ENCODE data around the gene UBL7. TPM values are rescaled to one million over a fixed set of nuclear protein-coding genes. Genes with fewer than 3 reads are reported as not detected.

UBL7 gene
- total and polyA plus RNA-seq, 2 of the 8 experiments (the other 6 are each of a cell fraction or from before 2014, with no cell fraction given): 71.5 to 183 TPM

DNA sequence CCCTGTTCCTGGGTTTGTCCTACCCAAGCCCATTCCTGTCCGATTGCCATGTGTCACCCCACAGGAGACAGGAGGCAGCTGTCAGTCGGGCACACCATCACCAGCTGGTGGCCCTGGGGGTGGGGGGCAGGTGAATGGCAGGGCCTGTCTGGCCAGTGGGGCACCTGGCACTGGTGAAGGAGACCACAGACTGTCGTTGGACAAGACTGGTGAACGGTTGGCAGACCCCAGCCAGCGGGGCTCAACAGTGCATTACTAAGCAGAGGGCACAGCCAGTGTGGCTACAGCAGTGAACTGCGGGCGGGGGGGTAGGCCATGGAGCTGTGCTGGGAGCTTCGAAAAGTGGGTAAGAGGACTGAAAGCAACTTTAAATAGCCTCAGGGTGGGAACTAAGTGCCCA is 29.3 kb downstream of the UBL7 start:
- peaks cover 16% of the 10 kb centered on the region; the same call in 1 of the 2 replicates for H3K23me2 ChIP-seq (ENCODE audit: low read depth, low read length)
- no peak overlapping the region for H2BK12ac ChIP-seq (ENCODE audit: low read depth, low read length)
- H3K4me2 ChIP-seq (ENCODE audit: insufficient read depth in 1 of 2, low read depth in 2 of 2, low read length in 2 of 2): no peak overlapping the region; a peak in 1 of 4 replicates
- CTCF ChIA-PET (ENCODE audit: partially characterized antibody): interaction anchor here (0.8 to 41.3 kb wide), 10 partner anchors 8 to 68 kb away, joined by 3 to 1311 read pairs (median 5); partner anchors contain the start of genes CYP11A1 and UBL7
- H3K9me3 ChIP-seq (ENCODE audit: insufficient read depth in 2 of 2, low read depth in 1 of 2, low read length in 1 of 2): no peaks in the 10 kb centered on the region
- no peak overlapping the region for H2BK15ac ChIP-seq (ENCODE audit: low read length)
- no peak overlapping the region for H2AK5ac ChIP-seq (ENCODE audit: low read depth, low read length)
- no peak overlapping the region for H3K27ac ChIP-seq (ENCODE audit: low read depth, low read length)
- H4K91ac ChIP-seq (replicated peaks; ENCODE audit: insufficient read length, low read length): no peak overlapping the region
- no peak overlapping the region for H3K4ac ChIP-seq (replicated peaks; ENCODE audit: insufficient read length, low read depth, low read length)
- no peak overlapping the region for H2BK120ac ChIP-seq (replicated peaks; ENCODE audit: low read depth, low read length)
- peaks cover 0 to 12% (median 7%) of the 10 kb centered on the region in 4 experiments; a peak in 6 of 7 replicates for H3K4me1 ChIP-seq (replicated peaks in 1 of 4; ENCODE audit: control insufficient read depth in 3 of 4, insufficient read depth in 4 of 4, low read length in 3 of 4)
- H3K18ac ChIP-seq (ENCODE audit: extremely low read depth, low read length): no peak overlapping the region
- no peaks in the 10 kb centered on the region for H3K36me3 ChIP-seq (ENCODE audit: control insufficient read depth in 2 of 4, insufficient read depth in 4 of 4, low read length in 3 of 4)
- H4K20me1 ChIP-seq (replicated peaks in 1 of 2; ENCODE audit: control insufficient read depth in 1 of 2, insufficient read depth in 2 of 2, low read length in 2 of 2): peaks cover 10 to 20% of the 10 kb centered on the region in 2 experiments
- H3K9ac ChIP-seq (replicated peaks in 1 of 4; ENCODE audit: extremely low read depth in 1 of 4, low read depth in 3 of 4, low read length in 3 of 4): no peak overlapping the region
- no peak overlapping the region for H4K5ac ChIP-seq (ENCODE audit: insufficient read length, low read depth, low read length)
- H3K4me3 ChIP-seq (ENCODE audit: extremely low read depth in 1 of 4, insufficient read depth in 2 of 4, low read depth in 3 of 4, low read length in 4 of 4): no peak overlapping the region
- WGBS, 2 experiments (ENCODE audit: extremely low coverage in 1 of 2, insufficient coverage in 1 of 2, insufficient read length in 1 of 2, insufficient replicate concordance in 2 of 2, low coverage in 1 of 2, low lambda C conversion rate in 2 of 2, missing lambda C conversion rate in 1 of 2): 80% methylated on average over 8 of the region's 8 CpGs; no CpG with 5 or more reads in 1 of the 2 experiments
- peaks cover 0 to 14% (median 10%) of the 10 kb centered on the region in 4 experiments; a peak in 5 of 7 replicates for H3K27me3 ChIP-seq (replicated peaks in 1 of 4; ENCODE audit: control insufficient read depth in 3 of 4, extremely low read depth in 1 of 4, insufficient read depth in 3 of 4, low read length in 3 of 4)
- H4K8ac ChIP-seq (ENCODE audit: extremely low read depth, insufficient read depth, low read length): no peak overlapping the region
- H3K56ac ChIP-seq (replicated peaks; ENCODE audit: insufficient read length, low read depth, low read length): no peak overlapping the region
- H3K79me1 ChIP-seq (ENCODE audit: low read depth, low read length): peaks cover 3% of the 10 kb centered on the region
- FAIRE-seq: no peak
- no peak overlapping the region for H3K14ac ChIP-seq (ENCODE audit: insufficient read length)
- POLR2A ChIA-PET (ENCODE audit: partially characterized antibody): interaction anchor here (0.9 to 1.7 kb wide), 6 partner anchors 9 to 183 kb away, joined by 3 to 8 read pairs (median 4); no protein-coding TSS in a partner anchor
- H2BK20ac ChIP-seq (ENCODE audit: low read length): no peak overlapping the region
- DNase-seq (ENCODE audit: low read depth in 1 of 2, low spot score in 2 of 2): no peak
- no peak overlapping the region for H2BK5ac ChIP-seq (ENCODE audit: low read depth, low read length)
- H2AFZ ChIP-seq (ENCODE audit: low read length): no peak overlapping the region
- H3K23ac ChIP-seq (ENCODE audit: insufficient read length): no peak overlapping the region
- H3K79me2 ChIP-seq (ENCODE audit: control insufficient read depth in 1 of 2, insufficient read depth in 2 of 2, low read length in 2 of 2): peaks cover 0 to 22% of the 10 kb centered on the region in 2 experiments; a peak in 2 of 4 replicates
- TF ChIP-seq CHD1 (IDR thresholded peaks at IDR 0.05; ENCODE audit: low read depth, low read length) (no peak), ZNF274 (IDR thresholded peaks at IDR 0.05; ENCODE audit: borderline replicate concordance, extremely low read depth, low read length) (no peak), HDAC2 (IDR thresholded peaks at IDR 0.05; ENCODE audit: borderline replicate concordance in 1 of 2, low read depth in 2 of 2, low read length in 2 of 2) (no peak), SP1 (IDR thresholded peaks at IDR 0.05; ENCODE audit: low read depth, low read length) (no peak), TEAD4 (IDR thresholded peaks at IDR 0.05; ENCODE audit: low read depth, low read length) (no peak), RXRA (IDR thresholded peaks at IDR 0.05; ENCODE audit: insufficient read depth, low read depth, low read length) (no peak), BCL11A (IDR thresholded peaks at IDR 0.05; ENCODE audit: low read depth in 2 of 2, low read length in 2 of 2) (no peak), RAD21 (IDR thresholded peaks at IDR 0.05 in 1 of 2, conservative IDR thresholded peaks at IDR 0.05 in 1 of 2; ENCODE audit: low read depth in 2 of 2, low read length in 2 of 2) (no peak), POU5F1 (IDR thresholded peaks at IDR 0.05; ENCODE audit: low read depth, low read length) (no peak), CHD2 (IDR thresholded peaks at IDR 0.05; ENCODE audit: low read length) (no peak), EGR1 (IDR thresholded peaks at IDR 0.05; ENCODE audit: borderline replicate concordance, low read depth, low read length) (no peak), ATF3 (IDR thresholded peaks at IDR 0.05; ENCODE audit: insufficient read depth, low read depth, low read length) (no peak), BACH1 (IDR thresholded peaks at IDR 0.05; ENCODE audit: low read length) (no peak), SIRT6 (IDR thresholded peaks at IDR 0.05; ENCODE audit: low read length) (no peak)

Measured in H1 (cell line).